Measurements from ENCODE around the gene ADGRG6.

Gene ADGRG6

DNA sequence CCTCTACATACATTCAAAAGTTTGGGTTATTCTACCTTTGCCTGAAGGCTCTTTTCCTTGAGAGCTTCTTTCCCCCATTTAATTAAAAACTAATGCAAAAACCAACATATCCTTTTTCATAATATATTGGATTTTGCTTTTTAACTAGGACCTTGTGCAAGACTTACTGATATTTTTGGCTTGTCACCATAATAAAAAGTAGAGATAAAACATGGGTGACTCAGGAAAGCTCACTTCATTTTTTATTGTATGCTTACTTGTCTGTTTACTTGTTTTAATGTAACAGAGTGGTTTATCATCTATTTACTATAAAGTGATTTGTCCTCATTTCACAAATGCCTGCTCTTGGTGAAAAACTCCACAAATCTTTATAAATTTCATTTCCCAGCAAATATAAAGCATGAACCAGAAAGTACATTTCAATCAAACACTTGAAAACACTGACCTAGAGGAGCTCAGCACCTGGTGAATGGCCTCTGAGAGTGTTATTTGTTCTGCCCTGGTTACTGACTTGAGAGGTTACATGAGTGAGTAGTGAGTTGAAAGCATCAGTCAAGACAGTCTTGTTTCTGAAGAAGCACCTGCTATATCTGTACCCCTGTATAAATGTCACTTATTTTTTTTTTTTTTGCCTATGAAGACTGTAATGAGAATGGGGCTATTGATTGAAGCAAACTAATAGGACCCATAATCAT is 20.8 kb downstream of the ADGRG6 start (continued):
- TF ChIP-seq, protein P1, sequence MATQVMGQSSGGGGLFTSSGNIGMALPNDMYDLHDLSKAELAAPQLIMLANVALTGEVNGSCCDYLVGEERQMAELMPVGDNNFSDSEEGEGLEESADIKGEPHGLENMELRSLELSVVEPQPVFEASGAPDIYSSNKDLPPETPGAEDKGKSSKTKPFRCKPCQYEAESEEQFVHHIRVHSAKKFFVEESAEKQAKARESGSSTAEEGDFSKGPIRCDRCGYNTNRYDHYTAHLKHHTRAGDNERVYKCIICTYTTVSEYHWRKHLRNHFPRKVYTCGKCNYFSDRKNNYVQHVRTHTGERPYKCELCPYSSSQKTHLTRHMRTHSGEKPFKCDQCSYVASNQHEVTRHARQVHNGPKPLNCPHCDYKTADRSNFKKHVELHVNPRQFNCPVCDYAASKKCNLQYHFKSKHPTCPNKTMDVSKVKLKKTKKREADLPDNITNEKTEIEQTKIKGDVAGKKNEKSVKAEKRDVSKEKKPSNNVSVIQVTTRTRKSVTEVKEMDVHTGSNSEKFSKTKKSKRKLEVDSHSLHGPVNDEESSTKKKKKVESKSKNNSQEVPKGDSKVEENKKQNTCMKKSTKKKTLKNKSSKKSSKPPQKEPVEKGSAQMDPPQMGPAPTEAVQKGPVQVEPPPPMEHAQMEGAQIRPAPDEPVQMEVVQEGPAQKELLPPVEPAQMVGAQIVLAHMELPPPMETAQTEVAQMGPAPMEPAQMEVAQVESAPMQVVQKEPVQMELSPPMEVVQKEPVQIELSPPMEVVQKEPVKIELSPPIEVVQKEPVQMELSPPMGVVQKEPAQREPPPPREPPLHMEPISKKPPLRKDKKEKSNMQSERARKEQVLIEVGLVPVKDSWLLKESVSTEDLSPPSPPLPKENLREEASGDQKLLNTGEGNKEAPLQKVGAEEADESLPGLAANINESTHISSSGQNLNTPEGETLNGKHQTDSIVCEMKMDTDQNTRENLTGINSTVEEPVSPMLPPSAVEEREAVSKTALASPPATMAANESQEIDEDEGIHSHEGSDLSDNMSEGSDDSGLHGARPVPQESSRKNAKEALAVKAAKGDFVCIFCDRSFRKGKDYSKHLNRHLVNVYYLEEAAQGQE (tag by site-specific recombination; IDR thresholded peaks at IDR 0.05): no peak
- TF ChIP-seq, protein P2, sequence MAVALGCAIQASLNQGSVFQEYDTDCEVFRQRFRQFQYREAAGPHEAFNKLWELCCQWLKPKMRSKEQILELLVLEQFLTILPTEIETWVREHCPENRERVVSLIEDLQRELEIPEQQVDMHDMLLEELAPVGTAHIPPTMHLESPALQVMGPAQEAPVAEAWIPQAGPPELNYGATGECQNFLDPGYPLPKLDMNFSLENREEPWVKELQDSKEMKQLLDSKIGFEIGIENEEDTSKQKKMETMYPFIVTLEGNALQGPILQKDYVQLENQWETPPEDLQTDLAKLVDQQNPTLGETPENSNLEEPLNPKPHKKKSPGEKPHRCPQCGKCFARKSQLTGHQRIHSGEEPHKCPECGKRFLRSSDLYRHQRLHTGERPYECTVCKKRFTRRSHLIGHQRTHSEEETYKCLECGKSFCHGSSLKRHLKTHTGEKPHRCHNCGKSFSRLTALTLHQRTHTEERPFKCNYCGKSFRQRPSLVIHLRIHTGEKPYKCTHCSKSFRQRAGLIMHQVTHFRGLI (tag by site-specific recombination; IDR thresholded peaks at IDR 0.05): no peak
- TF ChIP-seq ZNF830 (tag by site-specific recombination; IDR thresholded peaks at IDR 0.05; ENCODE audit: low read depth): no peak

DNA sequence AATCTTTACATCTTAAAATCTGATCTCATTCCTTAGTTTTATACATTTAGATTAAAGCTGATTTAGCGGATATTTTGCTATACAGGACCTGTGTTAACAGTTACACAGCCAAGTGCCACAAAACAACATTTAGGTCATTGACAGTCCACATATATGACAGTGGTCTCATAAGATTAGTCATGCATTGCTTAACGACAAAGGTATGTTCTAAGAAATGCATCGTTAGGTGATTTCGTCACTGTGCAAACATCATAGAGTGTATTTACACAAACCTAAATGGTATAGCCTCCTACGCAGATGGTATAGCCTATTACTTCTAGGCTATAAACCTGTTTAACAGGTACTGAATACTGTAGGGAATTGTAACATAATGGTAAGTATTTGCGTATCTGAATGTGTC is 21.6 kb downstream of the ADGRG6 start:
- Histone ChIP-seq H3K4me3 (ENCODE audit: low read depth, low read length) (no peak overlapping the region), H3K9me3 (ENCODE audit: control insufficient read depth, insufficient read depth, low read depth, low read length) (no peaks in the 10 kb centered on the region), H3K36me3 (ENCODE audit: control insufficient read depth in 2 of 2, insufficient read depth in 1 of 2, low read length in 2 of 2) (no peaks in the 10 kb centered on the region), H3K4me1 (ENCODE audit: control insufficient read depth, insufficient read depth, low read length) (peaks cover 23% of the 10 kb centered on the region), H3K27ac (ENCODE audit: extremely low read depth, low read depth, low read length) (no peak overlapping the region)
- CTCF ChIA-PET: interaction anchor here (0.6 to 2.1 kb wide), 7 partner anchors 10 to 166 kb away, joined by 3 to 6 read pairs (median 5); partner anchors contain the start of gene ADGRG6
- POLR2A ChIA-PET: interaction anchor here (2.7 kb wide), 1 partner anchor 22 kb away, joined by 17 read pairs; the partner anchor contains the start of gene ADGRG6
- TF ChIP-seq ZNF10 (tag by site-specific recombination; IDR thresholded peaks at IDR 0.05): peak; percentile 73
- no peak for TF ChIP-seq ZNF292 (tag by site-specific recombination; IDR thresholded peaks at IDR 0.05; ENCODE audit: borderline replicate concordance, low read depth)
- no peak for TF ChIP-seq ZNF549 (tag by site-specific recombination; IDR thresholded peaks at IDR 0.05)
- TF ChIP-seq, protein P3, sequence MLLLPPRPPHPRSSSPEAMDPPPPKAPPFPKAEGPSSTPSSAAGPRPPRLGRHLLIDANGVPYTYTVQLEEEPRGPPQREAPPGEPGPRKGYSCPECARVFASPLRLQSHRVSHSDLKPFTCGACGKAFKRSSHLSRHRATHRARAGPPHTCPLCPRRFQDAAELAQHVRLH (tag by site-specific recombination; IDR thresholded peaks at IDR 0.05): peak; percentile 90
- no peak for TF ChIP-seq GLI4 (tag by site-specific recombination; IDR thresholded peaks at IDR 0.05)
- TF ChIP-seq, protein P4, sequence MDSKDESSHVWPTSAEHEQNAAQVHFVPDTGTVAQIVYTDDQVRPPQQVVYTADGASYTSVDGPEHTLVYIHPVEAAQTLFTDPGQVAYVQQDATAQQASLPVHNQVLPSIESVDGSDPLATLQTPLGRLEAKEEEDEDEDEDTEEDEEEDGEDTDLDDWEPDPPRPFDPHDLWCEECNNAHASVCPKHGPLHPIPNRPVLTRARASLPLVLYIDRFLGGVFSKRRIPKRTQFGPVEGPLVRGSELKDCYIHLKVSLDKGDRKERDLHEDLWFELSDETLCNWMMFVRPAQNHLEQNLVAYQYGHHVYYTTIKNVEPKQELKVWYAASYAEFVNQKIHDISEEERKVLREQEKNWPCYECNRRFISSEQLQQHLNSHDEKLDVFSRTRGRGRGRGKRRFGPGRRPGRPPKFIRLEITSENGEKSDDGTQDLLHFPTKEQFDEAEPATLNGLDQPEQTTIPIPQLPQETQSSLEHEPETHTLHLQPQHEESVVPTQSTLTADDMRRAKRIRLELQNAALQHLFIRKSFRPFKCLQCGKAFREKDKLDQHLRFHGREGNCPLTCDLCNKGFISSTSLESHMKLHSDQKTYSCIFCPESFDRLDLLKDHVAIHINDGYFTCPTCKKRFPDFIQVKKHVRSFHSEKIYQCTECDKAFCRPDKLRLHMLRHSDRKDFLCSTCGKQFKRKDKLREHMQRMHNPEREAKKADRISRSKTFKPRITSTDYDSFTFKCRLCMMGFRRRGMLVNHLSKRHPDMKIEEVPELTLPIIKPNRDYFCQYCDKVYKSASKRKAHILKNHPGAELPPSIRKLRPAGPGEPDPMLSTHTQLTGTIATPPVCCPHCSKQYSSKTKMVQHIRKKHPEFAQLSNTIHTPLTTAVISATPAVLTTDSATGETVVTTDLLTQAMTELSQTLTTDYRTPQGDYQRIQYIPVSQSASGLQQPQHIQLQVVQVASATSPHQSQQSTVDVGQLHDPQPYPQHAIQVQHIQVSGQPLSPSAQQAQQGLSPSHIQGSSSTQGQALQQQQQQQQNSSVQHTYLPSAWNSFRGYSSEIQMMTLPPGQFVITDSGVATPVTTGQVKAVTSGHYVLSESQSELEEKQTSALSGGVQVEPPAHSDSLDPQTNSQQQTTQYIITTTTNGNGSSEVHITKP (tag by site-specific recombination; IDR thresholded peaks at IDR 0.05): peak; percentile 98
- TF ChIP-seq SALL2 (tag by site-specific recombination; IDR thresholded peaks at IDR 0.05; ENCODE audit: borderline replicate concordance): no peak
- TF ChIP-seq ZNF658 (tag by site-specific recombination; IDR thresholded peaks at IDR 0.05): no peak
- no peak for TF ChIP-seq ZNF146 (tag by site-specific recombination; IDR thresholded peaks at IDR 0.05)
- TF ChIP-seq ZNF37A (tag by site-specific recombination; IDR thresholded peaks at IDR 0.05): no peak
- TF ChIP-seq ZEB2 (tag by site-specific recombination; IDR thresholded peaks at IDR 0.05): peak; percentile 85
- peak; percentile 100 for TF ChIP-seq ZNF112 (tag by site-specific recombination; IDR thresholded peaks at IDR 0.05)
- TF ChIP-seq ZNF76 (tag by site-specific recombination; IDR thresholded peaks at IDR 0.05; ENCODE audit: borderline replicate concordance, low read depth): peak; percentile 54; the same call in 1 of the 2 replicates
- peak; percentile 33 for TF ChIP-seq ZNF623 (tag by site-specific recombination; IDR thresholded peaks at IDR 0.05)
- TF ChIP-seq YY2 (tag by site-specific recombination; IDR thresholded peaks at IDR 0.05): no peak
- no peak for TF ChIP-seq ZNF221 (tag by site-specific recombination; IDR thresholded peaks at IDR 0.05; ENCODE audit: borderline replicate concordance)
- peak; percentile 96 for TF ChIP-seq ZNF366 (tag by site-specific recombination; conservative IDR thresholded peaks at IDR 0.05)
- no peak for TF ChIP-seq ZNF341 (tag by site-specific recombination; IDR thresholded peaks at IDR 0.05; ENCODE audit: low read depth)
- TF ChIP-seq ZNF121 (tag by site-specific recombination; IDR thresholded peaks at IDR 0.05): no peak
- TF ChIP-seq ZNF211 (tag by site-specific recombination; IDR thresholded peaks at IDR 0.05; ENCODE audit: low read depth): peak; percentile 82
- peak; percentile 100 for TF ChIP-seq ZNF248 (tag by site-specific recombination; IDR thresholded peaks at IDR 0.05)
- TF ChIP-seq KLF7 (tag by site-specific recombination; IDR thresholded peaks at IDR 0.05; ENCODE audit: borderline replicate concordance): no peak; the same call in 1 of the 2 replicates
- TF ChIP-seq SETDB1 (IDR thresholded peaks at IDR 0.05; ENCODE audit: insufficient read length, low read length): no peak
- no peak for TF ChIP-seq ZNF426 (tag by site-specific recombination; IDR thresholded peaks at IDR 0.05)
